SIG-M5 (cell line): ENCODE results near the gene SERTM2.
"Not testable (repeated sequence)": the region's sequence is repeated elsewhere in the genome, so short reads cannot be mapped to it uniquely, and the experiment has no call there.

ENCODE experiments used
- DNase-seq: peaks from one replicate; lab custom pipeline; 2025; lab: John Stamatoyannopoulos, UW

Gene SERTM2

DNA sequence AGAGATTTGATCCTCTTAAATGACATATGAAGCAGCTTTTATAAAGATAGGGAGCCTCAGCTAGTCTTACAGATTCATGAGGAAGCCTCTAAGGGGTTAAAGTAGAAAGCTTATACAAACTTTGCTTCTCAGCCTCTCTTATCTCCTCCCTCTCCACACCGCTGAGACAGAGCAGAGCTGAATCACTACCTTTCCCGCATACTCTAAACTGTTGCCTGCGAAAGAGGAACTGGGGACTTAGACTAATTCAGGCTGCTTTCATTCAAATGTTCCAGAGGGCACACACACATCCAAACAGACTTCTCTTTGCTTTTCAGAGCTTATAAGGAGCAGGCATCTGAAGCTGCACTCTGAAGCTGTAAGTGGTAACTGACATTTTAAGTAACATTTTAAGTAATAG lies at the start of gene SERTM2:
SERTM2 (plus strand) TSS at position 169 of the 400 bp plus-strand sequence. CDS start 7,213 bp downstream, outside the sequence.
- DNase-seq: no peak

DNA sequence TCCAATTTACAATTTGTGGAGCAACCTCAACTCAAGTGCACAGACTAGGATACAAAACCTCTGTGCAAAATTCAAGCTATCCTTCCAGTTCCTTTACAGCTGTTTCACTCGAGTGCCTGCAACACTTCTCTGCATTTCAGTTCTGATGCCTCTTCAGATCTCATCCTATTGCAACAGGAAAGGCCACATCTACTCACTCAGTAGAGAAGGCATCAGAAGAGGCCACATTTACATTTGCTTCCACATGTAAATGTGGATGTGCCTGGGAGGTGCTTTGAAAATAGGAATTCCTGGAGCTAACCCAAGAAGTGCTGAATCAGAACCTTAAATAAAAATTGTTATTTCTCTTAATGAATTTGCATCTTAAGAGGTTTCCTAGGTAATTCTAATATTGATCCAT lies 45.8 kb upstream of the SERTM2 start:
- no peak for DNase-seq

DNA sequence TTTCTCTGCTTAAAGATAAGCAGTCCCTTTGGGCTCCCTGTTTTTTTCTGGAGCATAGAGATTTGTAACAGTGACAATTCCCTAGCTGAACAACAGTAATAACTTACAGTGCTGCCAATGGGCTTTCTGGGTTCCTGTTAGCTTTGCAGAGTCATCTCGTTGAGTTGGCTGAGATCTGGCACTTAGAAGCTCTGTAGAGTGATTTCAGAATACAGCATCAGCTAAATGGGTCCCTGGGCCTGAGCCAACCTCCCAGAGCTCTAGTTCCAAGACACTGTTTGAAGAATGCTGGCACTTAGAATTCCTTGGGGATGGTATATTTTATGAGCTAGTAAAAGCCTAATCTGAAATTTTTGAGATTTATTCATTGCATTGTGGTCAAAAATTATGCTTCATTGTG lies 43.5 kb upstream of the SERTM2 start:
- DNase-seq: no peak

DNA sequence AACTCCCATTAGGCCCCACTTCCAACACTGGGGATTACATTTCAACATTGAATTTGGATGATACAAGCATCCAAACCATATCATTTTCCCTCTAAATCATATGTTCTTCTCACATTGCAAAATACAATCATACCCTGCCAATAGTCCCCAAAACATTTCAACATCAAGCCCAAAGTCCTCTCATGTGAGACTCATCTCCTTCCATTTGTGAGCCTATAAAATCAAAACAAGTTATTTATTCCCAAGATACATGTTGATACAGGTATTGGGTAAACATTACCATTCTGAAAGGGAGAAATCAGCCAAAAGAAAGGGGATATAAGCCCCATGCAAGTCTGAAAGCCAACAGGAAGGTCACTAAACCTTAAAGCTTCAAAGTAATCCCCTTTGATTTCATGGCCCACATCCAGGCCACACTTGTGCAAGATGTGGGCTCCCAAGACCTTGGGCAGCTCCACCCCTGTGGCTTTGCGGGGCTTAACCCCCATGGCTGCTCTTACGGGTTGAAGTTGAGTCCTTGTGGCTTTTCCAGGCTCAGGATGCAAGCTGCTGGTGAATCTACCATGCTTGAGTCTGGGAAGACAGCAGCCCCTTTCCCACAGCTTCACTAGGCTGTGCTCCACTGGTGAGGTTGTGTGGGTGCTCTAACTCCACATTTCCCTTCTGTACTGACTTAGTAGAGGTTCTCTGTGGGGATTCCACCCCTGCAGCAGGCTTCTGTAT lies 40.6 kb upstream of the SERTM2 start:
- no peak for DNase-seq

DNA sequence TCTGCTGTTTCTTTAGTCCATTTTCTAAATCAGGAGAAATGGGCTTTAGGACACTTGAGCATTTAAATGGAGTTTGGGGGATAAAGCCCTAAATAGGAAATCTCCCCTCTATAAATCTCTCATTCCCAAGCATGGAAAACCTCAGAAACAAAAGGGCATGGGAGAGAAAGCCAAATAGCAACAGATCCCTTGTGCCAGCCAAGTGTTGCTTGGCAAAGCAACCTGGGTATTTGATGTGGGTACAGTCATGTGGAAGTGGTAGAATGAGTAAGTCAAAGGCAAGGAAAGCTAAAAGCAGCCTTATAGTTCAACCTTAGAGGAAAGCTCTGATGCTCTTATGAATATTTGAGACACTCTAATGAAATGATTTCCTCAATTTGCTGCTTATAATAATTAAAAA lies 29.5 kb upstream of the SERTM2 start:
- DNase-seq: no peak

DNA sequence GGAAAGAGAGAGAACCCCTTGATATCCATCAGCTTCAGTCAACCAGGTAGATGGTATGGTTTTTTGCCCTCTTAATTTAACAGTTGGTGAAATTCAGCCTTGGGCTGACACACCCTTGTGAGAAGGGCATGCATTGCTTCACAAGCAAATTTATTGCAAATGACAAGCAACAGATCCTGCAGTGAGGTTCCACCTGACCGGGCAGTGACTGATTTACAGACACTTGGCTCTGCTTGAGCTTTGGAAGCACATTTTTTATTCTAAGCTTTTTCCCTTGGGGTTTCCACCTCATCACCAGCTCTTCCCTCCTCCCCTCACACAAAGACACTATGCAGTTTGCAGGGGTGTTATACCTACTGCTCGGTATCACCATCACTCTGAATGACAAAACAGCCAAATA lies 28.3 kb upstream of the SERTM2 start:
- DNase-seq: no peak

DNA sequence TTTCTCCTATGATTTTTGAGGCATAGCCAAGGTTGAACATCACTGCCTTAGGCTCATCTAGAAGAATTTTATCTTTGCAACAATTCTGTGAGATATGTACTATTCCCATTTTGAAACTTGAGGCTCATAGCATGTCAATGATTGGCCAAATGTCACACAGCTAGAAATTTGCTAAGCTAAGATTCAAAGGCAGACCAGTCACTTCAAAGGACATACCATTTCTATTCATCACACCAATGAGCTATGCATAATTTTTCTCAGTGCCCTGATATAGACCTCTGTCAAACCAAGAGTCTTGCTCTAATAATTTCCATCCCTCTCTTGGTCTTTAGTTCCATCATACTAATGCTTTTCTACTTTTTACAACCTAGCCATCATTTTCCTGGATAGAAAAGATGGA lies 27.6 kb upstream of the SERTM2 start:
- DNase-seq: no peak

- no peak for DNase-seq
These were observed 20.8 kb upstream of the SERTM2 start for GRCh38 chrX:111490688-111491087.

DNA sequence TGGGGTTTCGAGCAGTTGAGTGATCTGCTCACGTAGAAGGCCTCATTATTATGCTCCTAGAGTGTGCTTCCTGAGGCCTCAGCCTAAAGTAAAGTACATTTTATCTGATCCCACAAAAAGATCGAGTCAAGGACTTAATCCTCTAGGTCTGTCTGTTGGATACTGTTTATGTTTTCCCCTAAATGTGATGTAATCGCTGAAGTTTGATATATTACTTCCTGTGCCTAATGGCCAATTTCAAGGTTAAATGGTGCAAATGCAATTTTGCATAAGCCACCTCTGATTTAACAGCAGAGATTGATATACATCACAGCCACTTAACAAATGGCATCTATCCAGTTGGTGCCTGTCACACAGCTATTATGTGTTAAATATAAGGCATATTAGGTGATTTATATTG lies 19.4 kb upstream of the SERTM2 start:
- no peak for DNase-seq

- DNase-seq: no peak
These were observed 12.8 kb upstream of the SERTM2 start for GRCh38 chrX:111498538-111499103.

DNA sequence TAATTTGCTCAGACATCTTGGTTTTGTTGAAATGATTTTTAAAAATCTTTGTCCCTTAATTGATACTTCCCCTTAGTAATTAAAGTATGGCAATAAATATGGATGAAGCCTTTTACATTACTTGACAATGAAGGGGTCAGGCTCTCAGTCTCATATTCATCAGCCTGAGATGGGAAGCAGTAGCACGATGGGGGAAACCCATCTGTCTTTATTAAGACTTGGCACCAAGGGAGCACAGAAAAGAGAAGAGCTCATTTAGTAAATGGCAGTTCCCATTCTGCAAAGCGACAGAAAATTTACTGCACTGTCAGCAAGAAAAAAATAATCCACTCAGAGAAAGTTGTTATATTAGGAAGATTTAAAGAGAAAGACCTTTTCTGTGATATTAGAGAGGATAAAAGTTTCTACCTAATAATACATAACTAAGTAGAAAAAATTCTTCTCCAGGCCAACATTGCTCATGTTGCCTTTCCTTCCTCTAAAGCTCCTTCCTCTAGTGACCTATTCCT lies 7.9 kb upstream of the SERTM2 start:
- no peak for DNase-seq

DNA sequence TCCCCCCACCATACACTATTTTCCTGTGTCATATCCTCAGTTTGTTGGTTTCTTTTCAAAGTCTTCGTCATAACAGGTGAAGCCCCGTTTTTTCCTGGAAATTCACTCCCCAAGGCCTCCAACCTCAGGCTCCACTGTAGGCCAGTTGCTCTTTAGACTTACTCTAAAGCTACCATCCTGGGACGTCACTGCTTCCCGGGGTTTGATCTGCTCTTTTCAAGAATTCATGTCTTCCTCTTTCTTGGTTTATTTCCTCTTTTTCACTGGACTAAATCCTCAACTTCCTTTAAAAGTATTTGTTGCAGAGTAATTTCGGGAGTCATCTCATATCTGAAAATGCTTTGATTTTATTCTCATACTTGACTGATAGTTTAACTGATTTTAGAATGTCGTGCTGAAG lies 6.5 kb upstream of the SERTM2 start:
- no peak for DNase-seq

- no peak for DNase-seq
These were observed 5.7 kb upstream of the SERTM2 start for GRCh38 chrX:111505783-111506182.

DNA sequence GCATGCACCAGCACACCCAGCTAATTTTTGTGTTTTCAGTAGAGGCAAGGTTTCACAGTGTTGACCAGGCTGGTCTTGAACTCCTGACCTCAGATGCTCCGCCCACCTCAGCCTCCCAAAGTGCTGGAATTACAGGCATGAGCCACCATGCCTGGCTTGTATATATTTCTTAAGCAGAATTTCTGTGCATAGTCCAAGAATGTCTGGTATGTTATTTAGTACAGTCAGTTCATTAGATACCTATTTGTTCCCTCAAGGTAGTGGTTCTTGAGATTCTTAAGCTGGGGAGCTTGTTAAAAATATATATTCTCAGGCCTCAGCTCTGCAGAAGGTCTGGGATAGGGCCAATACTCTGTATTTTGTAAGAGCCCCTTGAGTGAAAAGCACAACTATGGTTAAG lies 4.6 kb upstream of the SERTM2 start:
- DNase-seq: no peak

GRCh38 chrX:111507933-111508332 lies 3.5 kb upstream of the SERTM2 start:
- no peak for DNase-seq

GRCh38 chrX:111515298-111515697 lies 3.9 kb downstream of the SERTM2 start:
- DNase-seq: no peak

DNA sequence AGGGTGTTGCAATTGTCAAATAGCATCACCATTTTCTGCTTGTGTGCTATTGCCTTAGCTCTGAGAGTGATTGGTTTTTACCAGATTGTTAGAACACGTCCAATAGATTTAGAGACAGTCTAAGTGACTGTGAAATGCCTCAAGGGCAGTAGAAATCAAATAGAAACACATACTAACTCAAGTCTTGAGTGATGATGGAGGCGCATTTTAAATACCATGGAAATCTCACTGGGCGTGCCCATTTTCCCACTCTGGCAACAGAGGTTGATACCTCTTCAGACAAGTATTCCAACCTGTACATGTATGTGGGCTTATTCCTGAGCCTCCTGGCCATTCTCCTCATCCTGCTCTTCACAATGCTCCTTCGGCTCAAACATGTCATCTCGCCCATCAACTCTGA lies 7.2 kb downstream of the SERTM2 start:
- DNase-seq: no peak

- DNase-seq: no peak
These were observed 7.8 kb downstream of the SERTM2 start for GRCh38 chrX:111519215-111519614.

DNA sequence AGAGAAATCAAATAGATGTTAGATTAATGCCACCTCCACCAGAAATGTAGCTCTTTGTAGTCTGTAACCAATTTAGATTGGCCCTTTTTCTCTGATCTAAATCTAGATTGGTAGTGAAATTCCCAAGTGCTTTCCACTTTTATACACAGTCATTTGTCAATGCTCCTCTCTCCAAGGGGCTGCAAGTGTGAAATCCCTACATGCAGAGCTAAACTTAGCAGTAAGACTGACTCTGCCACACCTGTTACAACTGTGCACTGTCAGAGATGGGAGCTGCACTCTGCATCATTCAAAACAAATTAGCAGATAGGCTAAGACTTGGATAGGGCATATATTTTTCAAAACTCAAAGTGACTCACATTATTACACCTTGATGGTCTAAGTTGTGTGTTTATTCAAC lies 9.1 kb downstream of the SERTM2 start:
- DNase-seq: no peak

- DNase-seq: no peak
These were observed 9.7 kb downstream of the SERTM2 start for GRCh38 chrX:111521169-111521568.

DNA sequence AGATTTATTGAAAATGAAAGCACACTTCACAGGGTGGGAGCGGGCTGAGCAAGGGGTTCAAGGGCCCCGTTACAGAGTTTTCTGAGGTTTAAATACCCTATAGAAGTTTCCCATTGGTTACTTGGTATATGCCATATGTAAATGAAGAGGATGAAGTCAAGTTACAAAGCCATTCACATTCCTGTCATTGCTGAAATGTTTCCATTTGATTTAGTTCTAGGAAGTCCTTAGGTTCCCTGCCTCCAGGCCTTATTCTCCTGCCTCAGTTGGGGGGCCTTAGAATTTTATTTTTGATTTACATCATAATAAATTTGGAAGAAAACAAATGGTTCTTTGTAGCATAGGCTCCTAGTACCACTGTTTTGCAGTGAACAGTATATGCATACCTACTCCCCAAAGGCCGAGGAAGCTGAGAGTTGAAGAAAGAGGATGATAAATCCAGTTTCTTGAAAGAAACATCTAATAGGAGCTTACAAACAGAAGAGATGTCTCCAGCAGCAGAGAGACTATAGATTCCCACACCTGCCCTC lies 31.8 kb downstream of the SERTM2 start:
- DNase-seq: no peak

DNA sequence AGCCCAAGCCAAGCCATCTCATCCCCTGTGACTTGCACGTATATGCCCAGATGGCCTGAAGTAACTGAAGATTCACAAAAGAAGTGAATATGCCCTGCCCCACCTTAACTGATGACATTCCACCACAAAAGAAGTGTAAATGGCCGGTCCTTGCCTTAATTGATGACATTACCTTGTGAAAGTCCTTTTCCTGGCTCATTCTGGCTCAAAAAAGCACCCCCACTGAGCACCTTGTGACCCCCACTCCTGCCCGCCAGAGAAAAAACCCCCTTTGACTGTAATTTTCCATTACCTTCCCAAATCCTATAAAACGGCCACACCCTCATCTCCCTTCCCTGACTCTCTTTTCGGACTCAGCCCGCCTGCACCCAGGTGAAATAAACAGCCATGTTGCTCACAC lies 37.8 kb downstream of the SERTM2 start:
- not testable (repeated sequence) for DNase-seq

- DNase-seq: no peak
These were observed 44.0 kb downstream of the SERTM2 start for GRCh38 chrX:111555406-111555958.
